PFSK-1 (cell line): ENCODE results near the gene TMEM168.

Source experiments
- POLR2AphosphoS5 ChIP-seq: IDR thresholded peaks from 2 replicates; pipeline ENCODE4 v1.6.1; 2012; ENCODE audit warnings: low read depth, mild to moderate bottlenecking, control low read depth, low read length, moderate library complexity
- REST ChIP-seq, 2 experiments: IDR thresholded peaks; 2 replicates each; pipeline versions ENCODE4 v1.6.1 to v1.8.0; 2011 to 2012; ENCODE audit warnings: low read depth in 2 of 2, low read length in 2 of 2, control low read depth in 1 of 2, inconsistent platforms in 1 of 2, mild to moderate bottlenecking in 1 of 2, moderate library complexity in 1 of 2; ENCODE audit not compliant: insufficient read depth in 1 of 2
- SIN3A ChIP-seq: IDR thresholded peaks from 2 replicates; pipeline ENCODE4 v1.6.1; 2012; ENCODE audit warnings: mild to moderate bottlenecking, low read length, moderate library complexity, borderline replicate concordance; ENCODE audit not compliant: insufficient read depth
- TAF1 ChIP-seq: IDR thresholded peaks from 2 replicates; pipeline ENCODE4 v1.6.1; 2012; ENCODE audit warnings: low read length, control low read depth, borderline replicate concordance; ENCODE audit not compliant: insufficient read depth

DNA sequence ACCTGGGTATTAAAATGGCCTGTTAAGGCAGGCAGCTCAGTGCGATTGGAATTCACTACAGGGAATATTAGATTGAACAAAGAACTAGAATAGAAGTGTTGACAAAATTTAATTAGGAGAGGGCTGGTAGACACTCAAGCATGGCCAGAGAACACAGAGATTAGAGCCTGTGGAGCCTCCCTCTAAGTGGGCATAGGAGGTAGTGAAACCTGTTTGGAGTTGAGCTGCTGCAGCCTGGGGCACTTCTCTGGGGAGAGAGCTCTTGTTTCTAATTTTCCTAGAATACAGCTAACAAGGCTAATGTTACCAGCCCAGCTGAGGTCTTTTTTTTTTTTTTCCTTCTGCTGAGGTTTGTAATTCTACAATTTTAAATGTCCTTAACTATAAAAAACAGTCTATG is 46.4 kb downstream of the TMEM168 start:
- TF ChIP-seq POLR2AphosphoS5 = no peak
- no peak for TF ChIP-seq SIN3A
- no peak for TF ChIP-seq TAF1
- no peak for TF ChIP-seq REST (IDR thresholded peaks at IDR 0.05; ENCODE audit: insufficient read depth in 1 of 2, low read depth in 2 of 2, low read length in 2 of 2)
